A549 (cell line): ENCODE measurements around the gene CADM1.

Experiments used
- CHD2 ChIP-seq: fragments of 150-350 bp; IDR thresholded peaks from 2 replicates; pipeline ENCODE4 v1.6.1; 2014; ENCODE audit warnings: low read length; ENCODE audit not compliant: partially characterized antibody
- ELK1 ChIP-seq: fragments of 150-350 bp; IDR thresholded peaks from 2 replicates; pipeline ENCODE4 v1.6.1; 2014; ENCODE audit warnings: low read depth, mild to moderate bottlenecking, low read length

- TF ChIP-seq ELK1 (no peak), CHD2 (no peak)
Measured at GRCh38 chr11:115173136-115173535, 331.1 kb downstream of the CADM1 start.
